ENCODE data around the gene PKNOX1.

DNA sequence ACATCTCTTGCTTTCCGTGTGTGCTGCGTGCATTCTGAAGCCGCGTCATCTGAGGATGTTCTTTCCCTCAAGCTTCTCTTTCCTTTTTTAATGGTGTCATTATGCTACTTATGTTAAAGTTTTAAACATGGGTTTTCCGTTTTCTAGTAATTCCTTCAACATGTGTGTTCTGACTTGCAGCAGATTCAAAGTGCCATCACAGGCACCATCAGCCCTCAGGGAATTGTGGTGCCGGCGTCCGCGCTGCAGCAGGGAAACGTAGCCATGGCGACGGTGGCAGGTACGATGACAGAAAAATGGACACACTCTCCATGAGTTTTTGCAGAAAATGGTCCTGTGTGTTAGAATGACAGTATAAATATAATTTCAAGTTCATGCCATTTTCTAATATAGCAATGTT is 42.4 kb downstream of the PKNOX1 start:
- TF ChIP-seq ISL1 (CRISPR knock-in tag; IDR thresholded peaks at IDR 0.05) (no peak), BACH2 (CRISPR knock-in tag; IDR thresholded peaks at IDR 0.05; ENCODE audit: borderline replicate concordance) (no peak), RARB (CRISPR knock-in tag; IDR thresholded peaks at IDR 0.05) (no peak), ZFP30 (CRISPR knock-in tag; IDR thresholded peaks at IDR 0.05) (no peak), ZNF565 (CRISPR knock-in tag; conservative IDR thresholded peaks at IDR 0.05; ENCODE audit: low read depth) (no peak), OSR1 (CRISPR knock-in tag; IDR thresholded peaks at IDR 0.05) (no peak), TCF4 (CRISPR knock-in tag; IDR thresholded peaks at IDR 0.05; ENCODE audit: borderline replicate concordance) (no peak), SNAI2 (CRISPR knock-in tag; IDR thresholded peaks at IDR 0.05) (no peak), ZFP3 (CRISPR knock-in tag; IDR thresholded peaks at IDR 0.05) (no peak)
- TF ChIP-seq, protein P1, sequence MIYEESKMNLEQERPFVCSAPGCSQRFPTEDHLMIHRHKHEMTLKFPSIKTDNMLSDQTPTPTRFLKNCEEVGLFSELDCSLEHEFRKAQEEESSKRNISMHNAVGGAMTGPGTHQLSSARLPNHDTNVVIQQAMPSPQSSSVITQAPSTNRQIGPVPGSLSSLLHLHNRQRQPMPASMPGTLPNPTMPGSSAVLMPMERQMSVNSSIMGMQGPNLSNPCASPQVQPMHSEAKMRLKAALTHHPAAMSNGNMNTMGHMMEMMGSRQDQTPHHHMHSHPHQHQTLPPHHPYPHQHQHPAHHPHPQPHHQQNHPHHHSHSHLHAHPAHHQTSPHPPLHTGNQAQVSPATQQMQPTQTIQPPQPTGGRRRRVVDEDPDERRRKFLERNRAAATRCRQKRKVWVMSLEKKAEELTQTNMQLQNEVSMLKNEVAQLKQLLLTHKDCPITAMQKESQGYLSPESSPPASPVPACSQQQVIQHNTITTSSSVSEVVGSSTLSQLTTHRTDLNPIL (CRISPR knock-in tag; IDR thresholded peaks at IDR 0.05; ENCODE audit: low read depth), result no peak
- TF ChIP-seq, protein P2, sequence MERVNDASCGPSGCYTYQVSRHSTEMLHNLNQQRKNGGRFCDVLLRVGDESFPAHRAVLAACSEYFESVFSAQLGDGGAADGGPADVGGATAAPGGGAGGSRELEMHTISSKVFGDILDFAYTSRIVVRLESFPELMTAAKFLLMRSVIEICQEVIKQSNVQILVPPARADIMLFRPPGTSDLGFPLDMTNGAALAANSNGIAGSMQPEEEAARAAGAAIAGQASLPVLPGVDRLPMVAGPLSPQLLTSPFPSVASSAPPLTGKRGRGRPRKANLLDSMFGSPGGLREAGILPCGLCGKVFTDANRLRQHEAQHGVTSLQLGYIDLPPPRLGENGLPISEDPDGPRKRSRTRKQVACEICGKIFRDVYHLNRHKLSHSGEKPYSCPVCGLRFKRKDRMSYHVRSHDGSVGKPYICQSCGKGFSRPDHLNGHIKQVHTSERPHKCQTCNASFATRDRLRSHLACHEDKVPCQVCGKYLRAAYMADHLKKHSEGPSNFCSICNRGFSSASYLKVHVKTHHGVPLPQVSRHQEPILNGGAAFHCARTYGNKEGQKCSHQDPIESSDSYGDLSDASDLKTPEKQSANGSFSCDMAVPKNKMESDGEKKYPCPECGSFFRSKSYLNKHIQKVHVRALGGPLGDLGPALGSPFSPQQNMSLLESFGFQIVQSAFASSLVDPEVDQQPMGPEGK (CRISPR knock-in tag; IDR thresholded peaks at IDR 0.05; ENCODE audit: borderline replicate concordance), result no peak
- TF ChIP-seq, protein P3, sequence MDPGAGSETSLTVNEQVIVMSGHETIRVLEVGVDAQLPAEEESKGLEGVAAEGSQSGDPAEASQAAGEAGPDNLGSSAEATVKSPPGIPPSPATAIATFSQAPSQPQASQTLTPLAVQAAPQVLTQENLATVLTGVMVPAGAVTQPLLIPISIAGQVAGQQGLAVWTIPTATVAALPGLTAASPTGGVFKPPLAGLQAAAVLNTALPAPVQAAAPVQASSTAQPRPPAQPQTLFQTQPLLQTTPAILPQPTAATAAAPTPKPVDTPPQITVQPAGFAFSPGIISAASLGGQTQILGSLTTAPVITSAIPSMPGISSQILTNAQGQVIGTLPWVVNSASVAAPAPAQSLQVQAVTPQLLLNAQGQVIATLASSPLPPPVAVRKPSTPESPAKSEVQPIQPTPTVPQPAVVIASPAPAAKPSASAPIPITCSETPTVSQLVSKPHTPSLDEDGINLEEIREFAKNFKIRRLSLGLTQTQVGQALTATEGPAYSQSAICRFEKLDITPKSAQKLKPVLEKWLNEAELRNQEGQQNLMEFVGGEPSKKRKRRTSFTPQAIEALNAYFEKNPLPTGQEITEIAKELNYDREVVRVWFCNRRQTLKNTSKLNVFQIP (CRISPR knock-in tag; IDR thresholded peaks at IDR 0.05; ENCODE audit: borderline replicate concordance, low read depth), result no peak
